Heart left ventricle (tissue), 16 donors: ENCODE data around the gene EPB41. TPM values are rescaled to one million over a fixed set of nuclear protein-coding genes. Genes with fewer than 3 reads are reported as not detected.
A peak's percentile ranks its signal among the peaks of the same experiment; 100 is the strongest.

Experiments
- ATAC-seq, 4 donors: fragments of 200-7000 bp; cut with Tn5 transposase; one replicate each; pipeline ENCODE4 v1.9.1; 2020 to 2022; ENCODE audit warnings: moderate library complexity in 4 of 4, mild to moderate bottlenecking in 3 of 4, moderate number of reproducible peaks in 1 of 4
- DNase-seq, 5 donors: peaks; one replicate each; pipeline ENCODE4 v3.0.0-alpha.2; 2020
- H3K27ac ChIP-seq, 12 donors: fragments of 200-600 bp; sonication (generic) in 4 of 12; one replicate each; pipeline versions ENCODE4 v1.5.0 to v1.8.0; 2016 to 2022; ENCODE audit warnings: mild to moderate bottlenecking in 2 of 12
- H3K27me3 ChIP-seq, 9 donors: fragments of 200-600 bp; sonication (generic) in 2 of 9; one replicate each; pipeline versions ENCODE4 v1.5.1 to v1.8.0; 2016 to 2022; ENCODE audit warnings: mild to moderate bottlenecking in 3 of 9
- H3K36me3 ChIP-seq, 9 donors: fragments of 200-600 bp; sonication (generic) in 2 of 9; one replicate each; pipeline versions ENCODE4 v1.5.0 to v1.8.0; 2018 to 2022; ENCODE audit warnings: mild to moderate bottlenecking in 2 of 9
- H3K4me1 ChIP-seq, 12 donors: fragments of 200-600 bp; sonication (generic) in 4 of 12; one replicate each; pipeline versions ENCODE4 v1.5.0 to v1.8.0; 2016 to 2022; ENCODE audit warnings: mild to moderate bottlenecking in 3 of 12
- H3K4me3 ChIP-seq, 12 donors: fragments of 200-600 bp; sonication (generic) in 4 of 12; one replicate each; pipeline versions ENCODE4 v1.5.0 to v1.8.0; 2017 to 2022; ENCODE audit warnings: mild to moderate bottlenecking in 9 of 12, moderate library complexity in 4 of 12
- H3K9me3 ChIP-seq, 12 donors: fragments of 200-600 bp; sonication (generic) in 4 of 12; one replicate each; pipeline versions ENCODE4 v1.5.0 to v1.8.0; 2016 to 2022; ENCODE audit warnings: mild to moderate bottlenecking in 1 of 12
- POLR2A ChIP-seq, 2 donors: fragments of 450-650 bp; IDR thresholded peaks; one replicate each; pipeline ENCODE4 v1.6.1; 2017; ENCODE audit warnings: antibody characterized with exemption in 2 of 2, mild to moderate bottlenecking in 2 of 2, moderate library complexity in 2 of 2
- WGBS, 4 donors: extraction: QIAGEN DNeasy Blood & Tissue Kit in 2 of 4; methylation state at CpG; one replicate each; pipeline versions ENCODE4 v1.1.5 to v1.1.7; 2013 to 2018; 5-methylcytosine and 5-hydroxymethylcytosine counted together
- intact Hi-C, 10 donors: fragments of 100-400 bp; cut with DNase I; formaldehyde crosslinking; loops; one replicate each; pipeline versions ENCODE4 v1.11.1 to v1.14.2; 2022
- polyA plus RNA-seq, 2 donors: library from polyadenylated mRNA; stranded (reverse); fragments of 200-250 nt; gene quantifications; one replicate each; pipeline ENCODE4 v1.2.3, GENCODE V29; 2013
- total RNA-seq, 9 donors: library from RNA; depleted of rRNA in 2 of 9; stranded (reverse); fragments of >200 nt in 2 of 9; fragmentation: NEBNext Ultra II Directional in 3 of 9; extraction: Animal tissue kit (Norgen Biotek cat#: 25700) in 3 of 9; gene quantifications; one replicate each; pipeline versions ENCODE4 v1.1.0 to v1.2.4, GENCODE V29; 2016 to 2023
- TF ChIP-seq, protein P1 (sequence below), 12 donors: fragments of 200-600 bp; sonication (generic) in 4 of 12; IDR thresholded peaks; one replicate each; pipeline versions ENCODE4 v1.5.0 to v1.8.0; 2018 to 2022; ENCODE audit warnings: antibody characterized with exemption in 12 of 12, mild to moderate bottlenecking in 5 of 12
- donor health status: ischemic (EF 13 %, LVEDD 7.1; RV severe dilation, severe dysfunction).
- donor health status: healthy with polysubstance abuse.
- donor health status: DM: no; HTN: yes; CAD: no.
- donor health status: DM: no; HTN: no; CAD: no.
- donor health status: ischemic (EF 25% LVEDD 6.9; RV normal size, moderate dysfunction).
- donor health status: ischemic (EF 25% LVEDD 5.7; RV mildly dilated, moderate dysfunction).
- donor health status: healthy.
- donor health status: DM: yes; HTN: yes; CAD: no.
- donor health status: ischemic (EF 35%, LVEDD 5.7; RV mildly dilated, moderate dysfunction).
- donor health status: nonischemic (EF 11% LVEDD 7.7; RV severe dilation, severe dysfunction).
- donor health status: DM: yes; HTN: yes; CAD: no.
- donor health status: PGD.
- donor health status: ischemic (EF 29% LVEDD 5.4; RV normal size, mild dysfunction).
- donor health status: nonischemic (EF 23%, LVEDD 6.1; RV moderate dilation, normal function).

Gene EPB41
- total and polyA plus RNA-seq, 11 donors, result 7.8 to 34.4 (median 20.1) TPM

DNA sequence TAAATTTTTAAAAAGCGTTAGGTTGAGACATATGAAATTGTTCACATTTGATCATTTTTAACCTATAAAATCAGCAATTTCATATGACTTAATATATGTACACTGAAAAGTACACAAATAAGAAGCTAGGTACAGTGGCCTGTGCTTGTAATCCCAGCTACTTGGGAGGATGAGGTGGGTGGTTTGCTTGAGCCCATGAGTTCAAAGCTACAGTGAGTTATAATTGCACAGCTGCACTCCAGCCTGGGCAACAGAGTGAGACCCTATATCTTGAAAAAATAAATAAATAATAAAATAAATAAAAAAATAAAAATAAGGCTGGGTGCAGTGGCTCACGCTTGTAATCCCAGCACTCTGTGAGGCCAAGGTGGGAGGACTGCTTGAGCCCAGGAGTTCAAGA is 5.2 kb upstream of the EPB41 start:
- no peak overlapping the region for H3K27ac ChIP-seq
- ATAC-seq (no peak), DNase-seq (no peak)
- no peak for TF ChIP-seq POLR2A (IDR thresholded peaks at IDR 0.05)
- TF ChIP-seq, protein P1, sequence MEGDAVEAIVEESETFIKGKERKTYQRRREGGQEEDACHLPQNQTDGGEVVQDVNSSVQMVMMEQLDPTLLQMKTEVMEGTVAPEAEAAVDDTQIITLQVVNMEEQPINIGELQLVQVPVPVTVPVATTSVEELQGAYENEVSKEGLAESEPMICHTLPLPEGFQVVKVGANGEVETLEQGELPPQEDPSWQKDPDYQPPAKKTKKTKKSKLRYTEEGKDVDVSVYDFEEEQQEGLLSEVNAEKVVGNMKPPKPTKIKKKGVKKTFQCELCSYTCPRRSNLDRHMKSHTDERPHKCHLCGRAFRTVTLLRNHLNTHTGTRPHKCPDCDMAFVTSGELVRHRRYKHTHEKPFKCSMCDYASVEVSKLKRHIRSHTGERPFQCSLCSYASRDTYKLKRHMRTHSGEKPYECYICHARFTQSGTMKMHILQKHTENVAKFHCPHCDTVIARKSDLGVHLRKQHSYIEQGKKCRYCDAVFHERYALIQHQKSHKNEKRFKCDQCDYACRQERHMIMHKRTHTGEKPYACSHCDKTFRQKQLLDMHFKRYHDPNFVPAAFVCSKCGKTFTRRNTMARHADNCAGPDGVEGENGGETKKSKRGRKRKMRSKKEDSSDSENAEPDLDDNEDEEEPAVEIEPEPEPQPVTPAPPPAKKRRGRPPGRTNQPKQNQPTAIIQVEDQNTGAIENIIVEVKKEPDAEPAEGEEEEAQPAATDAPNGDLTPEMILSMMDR (IDR thresholded peaks at IDR 0.05), result no peak
- H3K4me1 ChIP-seq, result peaks cover 0 to 8% (median 4%) of the 10 kb centered on the region in 12 donors
- no peaks in the 10 kb centered on the region for H3K36me3 ChIP-seq
- no peak overlapping the region for H3K4me3 ChIP-seq
- H3K9me3 ChIP-seq, result peaks cover 0 to 5% (median 0%) of the 10 kb centered on the region in 12 donors
- 92 to 95% (median 94%) methylated on average over 2 of the region's 2 CpGs for WGBS, 4 donors
- intact Hi-C loops, result no loop called here
- no peaks in the 10 kb centered on the region for H3K27me3 ChIP-seq

DNA sequence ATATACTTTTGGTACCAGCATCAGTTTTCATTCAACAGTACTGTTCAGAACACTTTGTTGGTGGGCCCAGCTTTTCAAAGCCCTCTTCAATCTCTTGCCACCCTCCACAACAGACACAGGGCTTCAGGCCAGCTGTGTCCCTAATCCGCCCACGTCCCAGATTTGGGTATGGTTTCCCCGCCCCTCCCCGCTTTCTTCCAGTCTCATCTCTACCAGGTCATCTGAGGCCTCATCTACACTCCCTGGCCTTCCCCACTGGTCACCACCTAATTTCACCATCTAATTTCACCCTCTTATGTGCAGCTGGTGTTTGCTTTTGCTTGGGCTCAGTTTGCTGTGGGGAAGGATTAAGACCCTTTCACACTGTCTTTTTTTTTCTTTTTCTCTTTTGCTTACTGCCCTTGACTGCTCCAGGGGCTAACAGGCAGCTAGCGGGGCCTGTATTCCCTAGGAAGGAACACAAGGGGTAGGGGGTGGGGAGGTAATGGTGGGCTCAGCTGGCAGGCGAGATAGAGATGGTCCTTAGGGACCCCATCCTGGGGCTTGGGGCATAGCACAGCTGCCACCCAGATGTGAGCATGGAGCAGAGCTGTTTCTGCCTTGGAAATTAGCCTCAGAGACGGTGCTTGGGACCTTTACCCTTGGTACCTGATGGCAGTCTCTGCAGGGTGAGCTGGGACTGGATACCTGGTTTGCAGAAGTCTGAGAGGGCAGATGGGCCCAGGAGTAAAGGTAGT is 3.8 kb upstream of the EPB41 start:
- no peak overlapping the region for H3K4me3 ChIP-seq
- no peak overlapping the region for H3K27ac ChIP-seq
- no peak for TF ChIP-seq POLR2A (IDR thresholded peaks at IDR 0.05)
- TF ChIP-seq, protein P1 (IDR thresholded peaks at IDR 0.05), result no peak
- H3K27me3 ChIP-seq, result no peaks in the 10 kb centered on the region
- ATAC-seq (no peak), DNase-seq (no peak)
- peaks cover 0 to 18% (median 10%) of the 10 kb centered on the region in 12 donors for H3K4me1 ChIP-seq
- no peaks in the 10 kb centered on the region for H3K36me3 ChIP-seq
- 79 to 84% (median 82%) methylated on average over 6 to 7 of the region's 7 CpGs for WGBS, 4 donors
- intact Hi-C loops, result no loop called here
- H3K9me3 ChIP-seq, result no peaks in the 10 kb centered on the region

DNA sequence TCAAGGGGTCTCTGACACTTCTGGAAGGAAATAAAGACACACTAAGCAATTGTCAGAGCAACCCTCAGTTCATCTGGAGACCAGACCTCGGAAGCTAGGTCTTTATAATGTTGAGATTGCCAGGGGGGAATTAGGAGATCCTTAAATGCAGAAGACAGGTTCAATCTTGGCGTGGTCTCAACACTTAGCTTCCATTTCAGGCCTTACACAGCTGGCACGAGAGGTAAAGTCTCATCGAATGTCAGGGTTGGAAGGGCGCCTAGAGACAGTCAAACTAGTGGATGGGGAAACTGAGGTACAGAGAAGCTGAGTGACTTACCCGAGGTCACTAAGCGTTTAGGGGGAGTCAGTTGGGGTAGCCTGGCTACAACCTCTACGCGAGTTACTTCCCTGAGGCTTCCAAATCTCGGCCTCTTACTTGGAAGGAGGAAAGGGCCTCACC is 562 bp upstream of the EPB41 start:
- DNase-seq, result no peak
- H3K36me3 ChIP-seq, result no peaks in the 10 kb centered on the region
- H3K4me3 ChIP-seq, result peak overlapping the region; percentile 44 to 91 (median 64)
- intact Hi-C loops, result no loop called here
- H3K4me1 ChIP-seq, result peaks cover 0 to 21% (median 10%) of the 10 kb centered on the region in 12 donors
- TF ChIP-seq, protein P1 (IDR thresholded peaks at IDR 0.05), result no peak
- TF ChIP-seq POLR2A (IDR thresholded peaks at IDR 0.05), result no peak
- no peaks in the 10 kb centered on the region for H3K9me3 ChIP-seq
- ATAC-seq, result no peak
- H3K27ac ChIP-seq, result peak overlapping the region in 3 of 12 donors; percentile 13 to 45 (median 38)
- no peaks in the 10 kb centered on the region for H3K27me3 ChIP-seq
- WGBS, 4 donors, result 37 to 42% (median 40%) methylated on average over 8 to 10 of the region's 10 CpGs

DNA sequence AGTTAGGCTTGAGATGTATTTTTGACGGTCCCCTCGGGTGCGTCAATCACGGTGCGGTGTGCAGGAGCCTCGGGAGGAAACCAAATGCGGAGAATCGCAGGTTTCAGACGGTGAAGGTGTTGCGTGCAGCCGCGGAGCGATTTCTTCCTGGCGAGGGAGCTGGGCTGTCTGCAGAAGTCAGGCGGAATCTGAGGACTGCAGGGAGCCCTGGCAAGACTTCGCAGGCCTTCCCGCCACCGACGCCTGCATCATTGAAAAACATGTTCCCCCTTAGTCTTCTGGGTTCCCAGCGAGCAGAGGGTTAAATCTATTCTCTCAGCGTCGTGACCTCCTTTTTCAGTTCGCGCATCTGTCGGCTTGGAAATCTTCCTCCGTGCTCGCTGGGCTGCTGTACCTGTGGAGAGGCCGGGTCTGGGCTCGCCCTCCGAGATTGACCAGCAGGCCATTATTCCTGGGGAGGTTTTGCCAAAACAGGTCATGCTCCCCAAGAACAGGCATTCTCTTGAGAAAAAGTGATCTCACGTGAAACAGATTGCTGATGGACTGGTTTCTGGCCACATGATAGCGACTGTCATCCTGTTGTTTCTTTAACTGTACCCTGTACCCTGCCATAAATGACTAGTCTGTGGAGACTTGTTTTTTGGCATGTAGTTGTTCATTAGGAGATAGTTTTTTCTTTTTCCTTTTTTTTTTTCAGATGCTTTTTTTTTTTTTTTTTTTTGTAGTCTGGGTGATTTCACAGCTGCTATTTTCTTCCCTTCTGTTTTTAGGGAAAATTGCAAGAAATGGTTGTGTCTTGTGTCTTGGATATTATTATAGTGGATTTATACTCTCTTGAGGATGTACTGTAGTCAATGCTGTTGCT is 894 bp downstream of the EPB41 start:
- intact Hi-C loops, result no loop called here
- peak overlapping the region; percentile 44 to 91 (median 64) for H3K4me3 ChIP-seq
- peaks cover 0 to 21% (median 10%) of the 10 kb centered on the region in 12 donors for H3K4me1 ChIP-seq
- peak in 1 of 4 donors; percentile 3 for ATAC-seq
- no peaks in the 10 kb centered on the region for H3K9me3 ChIP-seq
- no peaks in the 10 kb centered on the region for H3K36me3 ChIP-seq
- H3K27ac ChIP-seq, result peak overlapping the region in 3 of 12 donors; percentile 23 to 55 (median 49)
- no peaks in the 10 kb centered on the region for H3K27me3 ChIP-seq
- TF ChIP-seq, protein P1 (IDR thresholded peaks at IDR 0.05), result no peak
- no peak for TF ChIP-seq POLR2A (IDR thresholded peaks at IDR 0.05)
- 7 to 18% (median 9%) methylated on average over 17 to 32 of the region's 32 CpGs for WGBS, 4 donors
- DNase-seq, result no peak
